Bone marrow (tissue), 2 donors: ENCODE results near the gene SNX9.

Experiments used
- DNase-seq, 2 donors: peaks; one replicate each; lab custom pipeline; 2025; lab: John Stamatoyannopoulos, UW

Gene SNX9

DNA sequence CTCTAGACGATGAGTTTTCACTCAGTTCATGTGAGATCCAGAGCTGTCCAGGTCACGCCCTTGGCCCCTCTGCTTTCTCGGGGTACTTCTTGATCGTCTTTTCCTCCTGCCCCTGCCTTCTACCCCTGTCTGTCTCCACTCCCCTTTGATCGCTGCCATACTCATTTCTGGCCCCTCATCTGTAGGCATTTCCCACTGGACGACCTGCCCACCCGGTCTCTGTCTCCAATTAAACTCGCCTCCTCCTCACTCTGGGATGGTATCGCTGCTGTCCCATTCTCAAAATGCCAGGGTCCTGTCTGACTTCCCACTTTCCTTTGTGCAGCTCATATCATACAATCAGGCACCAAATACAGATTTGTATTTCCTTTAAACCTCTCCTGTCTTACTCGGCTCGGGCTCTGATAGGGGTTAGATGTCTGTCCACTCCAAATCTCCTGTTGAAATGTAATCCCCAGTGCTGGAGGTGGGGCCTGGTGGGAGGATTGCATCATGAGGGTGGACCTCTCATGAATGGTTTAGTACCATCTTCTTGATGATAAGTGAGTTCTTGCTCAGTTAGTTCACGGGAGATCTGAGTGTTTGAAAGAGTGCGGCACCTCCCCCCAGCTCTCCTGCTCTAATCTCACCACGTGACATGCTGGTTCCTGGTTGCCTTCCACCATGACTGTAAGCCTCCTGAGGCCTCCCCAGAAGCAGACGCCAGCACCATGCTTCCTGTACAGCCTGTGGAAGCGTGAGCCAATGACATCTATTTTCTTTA, 155.2 kb downstream of the SNX9 start:
- DNase-seq: no peak

DNA sequence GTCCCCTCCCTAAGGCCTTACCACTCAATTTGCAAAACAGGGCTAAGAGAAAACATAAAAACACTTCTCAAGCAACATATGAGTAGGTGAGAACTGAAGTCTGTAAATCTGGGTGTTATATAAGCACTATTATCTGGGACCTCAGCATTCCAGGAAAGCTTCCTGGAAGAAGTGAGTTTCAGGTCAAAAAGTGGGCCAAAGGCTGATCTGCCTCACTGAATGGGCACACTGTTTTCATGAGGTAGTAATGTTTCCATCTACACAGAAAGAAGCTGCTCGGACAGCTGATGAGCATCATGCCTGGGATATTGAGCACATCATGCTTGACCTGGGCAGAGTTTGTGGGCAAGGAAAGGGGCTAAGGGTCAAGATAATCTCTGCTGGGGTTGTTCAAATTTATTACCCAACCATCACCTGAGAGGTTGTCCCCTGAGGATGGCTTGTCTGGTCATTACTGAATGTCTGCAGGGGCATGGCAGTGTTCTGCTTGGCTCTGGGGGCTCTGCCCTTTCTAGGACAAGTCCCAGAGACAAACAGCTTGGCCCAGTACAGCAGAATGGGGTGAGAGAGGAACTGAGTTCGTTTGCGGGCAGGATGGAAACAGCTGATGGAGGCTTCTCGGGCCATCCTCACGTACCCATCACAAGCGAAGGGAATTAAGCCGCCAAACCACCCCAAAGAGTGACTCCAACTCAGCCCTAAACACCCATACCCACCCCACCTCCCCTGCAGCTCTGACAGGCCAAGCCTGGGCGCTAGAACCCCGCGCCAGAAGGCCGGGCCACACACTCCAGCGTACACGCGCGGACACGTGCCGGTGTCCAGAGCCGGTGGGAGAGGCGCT, 157.5 kb downstream of the SNX9 start:
- no peak for DNase-seq

DNA sequence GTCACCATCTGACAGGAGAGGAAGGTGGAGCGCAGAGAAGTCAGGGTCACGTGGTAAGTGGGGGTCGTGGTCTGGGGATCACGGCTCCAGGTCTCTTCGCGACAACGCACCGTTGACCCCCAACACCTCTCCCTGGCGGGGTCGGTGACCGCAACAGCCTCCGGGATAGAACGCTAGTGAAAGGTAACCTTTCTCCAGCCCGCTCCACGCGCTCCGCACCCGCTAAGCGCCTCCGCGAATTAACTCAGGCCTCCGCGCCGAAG, 158.0 kb downstream of the SNX9 start:
- DNase-seq: no peak

DNA sequence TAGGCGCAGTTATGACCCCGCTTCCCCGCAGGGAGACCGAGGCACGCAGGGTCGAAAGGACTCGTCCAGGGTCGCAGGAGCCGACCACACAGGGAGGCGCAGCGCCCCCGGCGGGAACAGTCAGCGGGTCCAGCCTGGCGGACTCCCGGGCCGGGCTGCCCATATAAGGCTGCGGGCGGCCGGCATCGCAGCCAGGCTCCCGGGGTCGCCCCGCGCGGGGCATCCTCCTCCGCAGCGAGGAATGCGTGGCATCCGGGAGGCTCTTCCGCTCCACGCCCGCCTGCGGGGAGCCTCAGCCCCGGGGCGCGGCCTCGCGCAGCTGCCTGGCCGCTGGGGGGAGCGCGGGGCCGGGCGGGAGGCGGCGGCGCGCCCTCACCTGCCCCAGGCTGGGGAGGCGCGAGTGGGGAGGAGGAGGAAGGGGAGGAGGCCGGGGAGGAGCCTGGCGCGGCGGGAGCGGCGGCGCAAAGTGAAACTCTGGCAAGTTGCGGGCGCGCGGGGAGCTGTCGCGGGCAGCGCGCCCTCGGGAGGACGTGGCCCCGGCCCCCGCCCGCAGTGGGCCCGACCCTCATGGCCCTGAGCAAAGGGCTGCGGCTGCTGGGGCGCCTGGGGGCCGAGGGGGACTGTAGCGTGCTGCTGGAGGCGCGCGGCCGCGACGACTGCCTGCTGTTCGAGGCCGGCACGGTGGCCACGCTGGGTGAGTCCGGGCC, 158.5 kb downstream of the SNX9 start, which contains the start of gene SYNJ2:
SYNJ2 (plus strand) TSS at position 469 of the 707 bp plus-strand sequence; CDS start at position 568, 99 bp downstream.
- peak in 1 of 2 donors; percentile 46 for DNase-seq

DNA sequence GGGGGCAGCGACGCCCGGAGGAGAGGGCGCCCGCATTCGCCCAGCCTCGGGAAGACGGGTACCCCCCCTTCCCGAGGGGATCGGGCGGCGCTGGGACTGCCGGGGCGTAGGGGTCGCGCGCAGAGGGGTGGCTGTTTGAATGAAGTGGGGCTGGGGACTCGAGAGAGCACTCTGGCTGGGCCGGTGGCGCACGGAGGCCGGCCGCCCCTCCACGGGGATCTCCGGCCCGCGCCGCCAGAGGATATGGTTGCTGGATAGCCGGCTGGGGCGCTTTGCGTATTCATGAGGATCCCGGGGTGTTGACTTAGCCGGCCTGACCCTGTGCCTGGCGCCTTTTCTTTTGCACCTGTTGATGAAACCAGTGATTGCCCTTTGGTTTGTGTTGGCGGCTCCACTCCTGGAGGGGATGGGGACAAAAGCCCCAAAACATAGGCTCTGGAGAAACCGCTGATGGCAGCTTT, 159.1 kb downstream of the SNX9 start:
- DNase-seq: no peak

DNA sequence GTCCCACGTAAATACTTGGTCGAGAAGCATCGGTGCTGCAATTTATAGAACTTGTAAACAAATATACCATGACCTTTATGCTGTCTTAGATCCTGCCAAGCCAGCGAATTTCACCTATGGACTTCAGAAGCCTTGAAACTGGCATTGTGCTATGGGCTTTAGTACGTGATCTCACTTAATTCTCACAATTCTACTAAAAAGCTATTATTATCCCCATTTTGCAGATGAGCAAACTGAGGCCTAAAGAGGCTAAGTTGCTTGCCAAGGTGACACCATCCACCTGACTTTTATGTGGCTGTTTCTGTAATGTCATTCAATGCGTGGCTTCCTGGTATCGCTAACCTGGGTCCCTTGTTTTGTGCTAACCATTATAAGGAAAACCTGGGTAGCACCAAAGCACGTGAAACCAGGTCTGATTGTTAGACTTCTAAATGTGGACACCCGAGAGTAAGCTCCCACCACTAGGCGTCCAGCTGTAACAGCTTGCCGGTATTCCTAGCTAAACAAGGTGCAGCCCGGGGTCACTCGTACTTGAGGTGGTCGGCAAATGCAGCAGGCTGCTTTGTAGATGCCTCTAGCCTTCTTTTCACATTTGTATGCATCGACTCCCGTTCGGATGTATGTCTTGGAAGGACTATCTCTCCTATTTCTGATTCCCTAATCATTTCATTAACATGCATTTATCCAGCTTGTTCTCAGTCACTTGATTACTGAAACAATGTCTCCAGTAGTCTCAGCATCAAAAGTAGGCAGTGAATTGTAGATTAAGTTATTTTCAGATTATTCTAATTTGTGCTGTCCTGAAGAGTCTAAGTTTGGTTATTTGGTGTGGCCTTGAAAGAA, 159.7 kb downstream of the SNX9 start:
- DNase-seq: no peak

DNA sequence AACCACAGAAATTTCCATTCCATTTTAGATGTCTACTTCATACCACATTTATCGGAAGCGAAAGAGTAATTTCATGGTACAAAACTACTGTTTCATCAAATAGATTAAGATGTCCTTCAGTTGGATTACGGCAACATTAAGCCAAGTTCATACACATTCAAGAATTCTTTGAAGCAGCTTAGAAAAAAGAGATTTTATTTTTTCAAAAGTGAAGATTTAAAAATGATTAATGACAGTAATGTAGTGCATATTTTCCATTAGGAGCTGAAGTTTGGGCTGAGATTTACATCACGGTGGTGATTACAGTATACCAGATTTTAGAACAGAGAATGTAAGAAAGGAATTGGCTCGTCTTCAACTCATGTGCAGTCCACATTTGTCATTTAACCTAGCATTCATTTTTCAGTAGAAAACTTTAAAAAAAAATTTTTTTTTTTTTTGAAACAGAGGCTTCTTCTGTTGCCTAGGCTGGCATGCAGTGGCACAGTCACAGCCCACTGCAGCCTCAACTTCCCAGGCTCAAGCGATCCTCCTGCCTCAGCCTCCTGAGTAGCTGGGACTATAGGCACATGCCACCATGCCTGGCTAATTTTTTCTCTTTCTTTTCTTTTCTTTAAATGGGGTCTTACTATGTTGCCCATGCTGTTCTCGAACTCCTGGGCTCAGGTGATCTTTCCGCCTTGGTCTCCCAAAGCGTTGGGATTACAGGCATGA, 160.5 kb downstream of the SNX9 start:
- no peak for DNase-seq

DNA sequence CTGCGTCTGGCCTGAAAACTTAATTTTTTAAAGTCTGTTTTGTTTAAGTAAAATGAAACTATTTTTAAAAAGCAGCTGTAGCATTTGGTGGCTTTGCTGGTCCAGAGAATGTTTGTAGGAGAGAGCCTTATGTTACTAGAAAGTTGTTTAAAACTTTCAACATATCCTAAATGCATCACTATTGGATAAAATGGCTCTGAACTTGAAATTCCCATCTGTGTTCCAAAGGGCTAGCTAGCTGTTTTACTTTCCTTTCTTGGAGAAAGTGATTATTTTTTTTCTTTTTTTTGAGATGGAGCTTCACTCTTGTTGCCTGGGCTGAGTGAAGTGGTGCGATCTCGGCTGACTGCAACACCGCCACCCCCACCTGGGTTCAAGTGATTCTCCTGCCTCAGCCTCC, 161.1 kb downstream of the SNX9 start:
- no peak for DNase-seq

DNA sequence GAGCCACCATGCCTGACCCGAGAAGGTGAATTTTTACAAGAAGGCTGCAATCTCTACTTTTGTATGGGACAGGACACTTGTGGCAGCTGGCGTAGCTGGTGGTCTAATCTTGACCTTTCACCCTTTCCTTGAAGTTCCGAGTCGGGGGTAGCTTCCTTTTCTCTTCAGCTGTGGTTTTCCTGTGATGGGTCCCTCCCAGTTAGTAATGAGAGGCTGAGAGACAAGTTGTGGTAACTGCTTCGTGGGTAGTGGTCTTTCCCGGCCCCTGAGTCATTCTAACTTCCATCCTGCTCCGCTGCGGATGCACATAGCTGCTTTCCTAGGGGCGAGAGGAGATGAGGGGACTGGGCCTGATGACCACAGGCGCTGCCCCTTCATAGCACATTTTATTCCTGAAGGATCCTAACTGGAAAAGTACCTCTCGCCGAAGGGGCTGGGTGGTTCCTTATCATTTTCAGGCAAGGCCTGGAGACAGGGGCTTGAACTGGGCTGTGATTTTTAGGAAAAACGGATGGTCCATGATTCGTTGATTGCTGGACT, 161.7 kb downstream of the SNX9 start:
- peak in 1 of 2 donors; percentile 42 for DNase-seq

DNA sequence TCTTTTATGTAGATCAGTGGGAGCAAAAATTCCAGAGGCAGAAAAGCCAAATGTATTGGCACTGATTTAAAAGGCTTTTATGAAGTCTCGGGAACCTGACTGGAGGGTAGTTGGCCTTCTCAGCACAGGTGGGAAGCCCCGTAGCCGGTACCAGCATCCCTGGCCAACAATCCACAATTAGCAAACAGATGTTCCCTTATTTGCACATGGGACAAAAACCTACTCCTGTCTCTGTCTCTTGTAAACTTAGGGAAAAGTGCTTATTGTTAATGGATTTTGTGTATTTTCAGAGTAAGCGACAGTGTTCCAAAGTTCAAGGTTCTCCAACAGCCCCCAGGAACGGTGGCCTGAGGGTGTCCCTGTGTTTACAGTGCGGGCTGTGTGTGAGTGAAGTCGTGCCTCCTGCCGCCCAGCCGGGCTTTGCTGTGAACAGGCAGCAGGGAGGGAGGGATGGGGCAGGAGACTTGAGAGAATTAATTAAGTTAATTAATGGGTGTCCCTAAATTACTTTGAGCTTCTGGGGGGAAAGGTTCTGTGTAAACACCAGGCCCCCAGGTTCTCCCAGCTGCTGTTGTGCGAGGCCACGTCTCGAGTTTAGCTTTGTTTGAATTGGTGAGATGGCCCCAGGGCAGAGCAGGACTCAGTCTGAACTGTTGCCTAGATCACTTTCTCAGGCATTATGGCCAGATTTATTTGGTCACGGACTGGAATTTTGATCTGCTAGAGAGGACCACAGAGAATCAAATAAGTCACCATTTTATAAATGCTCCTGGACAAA, 162.5 kb downstream of the SNX9 start:
- DNase-seq: no peak

DNA sequence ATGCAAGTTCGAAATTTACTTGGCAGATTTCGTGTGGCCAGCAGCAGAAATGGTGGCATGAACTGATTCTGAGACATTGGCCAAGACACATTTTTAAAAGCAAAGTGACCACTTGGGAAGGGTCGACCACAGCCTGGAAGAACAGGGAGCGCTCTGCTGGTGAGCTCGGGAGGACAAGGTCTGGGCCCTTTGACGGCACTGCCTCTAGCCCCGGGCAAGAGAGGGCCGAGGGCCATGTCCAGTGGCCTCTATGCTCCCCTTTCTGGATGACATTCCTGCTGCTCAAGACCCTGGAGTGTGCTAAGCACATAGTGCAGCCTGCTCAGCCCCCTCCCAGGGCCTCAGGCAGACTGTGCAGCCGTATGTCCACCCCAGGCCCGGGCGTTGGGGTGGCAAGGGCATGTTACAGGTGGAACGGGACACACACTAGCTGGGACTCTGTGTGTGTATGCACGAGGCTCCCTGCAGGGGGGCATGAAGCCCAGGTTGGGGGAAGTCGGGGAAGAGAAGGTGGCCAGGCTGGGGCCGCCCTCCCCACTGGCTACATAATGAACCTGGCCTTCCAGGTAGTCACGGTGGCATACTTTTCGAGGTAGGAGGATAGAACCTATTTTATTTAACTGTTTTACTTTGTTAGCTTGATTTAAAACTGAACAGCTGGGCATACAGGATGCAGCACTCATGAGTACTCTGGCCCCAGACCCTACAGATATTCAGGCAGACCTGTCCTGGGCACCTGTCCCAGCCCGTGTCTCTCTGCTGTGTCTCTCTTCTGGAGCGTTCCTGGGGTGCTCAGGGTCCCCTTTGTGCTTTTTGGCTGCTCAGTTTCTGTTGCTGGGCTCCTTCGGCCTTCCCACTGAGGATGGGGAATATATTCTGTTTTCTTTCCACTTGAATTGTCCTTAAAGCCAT, 165.0 kb downstream of the SNX9 start:
- DNase-seq: no peak

DNA sequence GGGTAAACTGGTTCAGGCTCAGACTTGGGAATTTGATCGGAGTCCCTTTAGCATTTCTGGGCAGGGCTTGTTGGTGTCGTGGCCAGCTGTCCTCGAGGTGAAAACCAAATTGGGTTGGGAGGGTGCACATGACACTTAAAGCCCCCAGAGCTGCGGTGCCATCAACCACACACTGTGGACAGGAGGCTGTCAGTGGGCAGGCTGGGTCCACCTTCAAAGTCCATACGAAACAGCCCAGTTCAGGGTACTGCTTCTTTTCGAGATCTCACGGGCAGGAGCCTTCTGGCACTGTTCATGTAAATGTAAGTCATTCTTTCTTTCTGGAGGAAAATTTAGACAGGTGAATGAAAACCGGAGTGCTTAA, 165.6 kb downstream of the SNX9 start:
- no peak for DNase-seq

DNA sequence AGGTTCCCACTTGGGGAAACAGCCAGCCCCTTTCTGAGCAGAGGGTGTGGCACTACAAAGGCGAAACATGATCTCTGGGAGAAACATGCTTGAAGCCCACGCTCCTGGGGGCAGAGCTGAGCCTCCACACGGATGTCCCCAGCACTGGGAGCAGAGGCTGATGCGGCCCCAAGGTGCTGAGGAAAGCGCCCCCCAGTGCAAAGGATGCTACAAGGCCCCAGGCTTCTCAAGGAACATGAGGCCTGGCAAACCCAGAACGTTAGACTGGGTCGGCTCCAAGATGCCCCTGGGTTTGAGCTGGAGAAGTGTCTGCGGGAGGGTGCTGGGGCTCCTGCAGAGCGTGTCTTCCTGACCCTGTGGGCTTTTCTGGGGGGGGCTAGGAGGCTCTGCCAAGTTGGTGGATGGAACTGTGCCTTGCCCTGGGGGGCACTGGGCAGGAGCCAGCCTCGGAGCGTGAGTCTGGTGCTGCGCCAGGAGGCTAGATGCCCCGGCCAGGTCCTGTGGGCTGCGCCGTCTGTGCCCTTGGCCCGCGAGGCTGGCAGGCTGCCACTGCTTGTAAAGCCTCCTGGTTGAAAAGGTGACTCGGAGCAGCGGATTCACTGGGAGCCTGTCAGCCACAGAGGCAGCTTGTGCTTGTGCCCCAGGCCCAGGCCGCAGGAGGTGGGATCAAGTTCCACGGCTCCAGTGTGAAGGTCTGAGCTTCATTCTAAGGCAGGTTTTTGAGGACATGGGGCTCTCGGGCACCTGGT, 166.7 kb downstream of the SNX9 start:
- no peak for DNase-seq

DNA sequence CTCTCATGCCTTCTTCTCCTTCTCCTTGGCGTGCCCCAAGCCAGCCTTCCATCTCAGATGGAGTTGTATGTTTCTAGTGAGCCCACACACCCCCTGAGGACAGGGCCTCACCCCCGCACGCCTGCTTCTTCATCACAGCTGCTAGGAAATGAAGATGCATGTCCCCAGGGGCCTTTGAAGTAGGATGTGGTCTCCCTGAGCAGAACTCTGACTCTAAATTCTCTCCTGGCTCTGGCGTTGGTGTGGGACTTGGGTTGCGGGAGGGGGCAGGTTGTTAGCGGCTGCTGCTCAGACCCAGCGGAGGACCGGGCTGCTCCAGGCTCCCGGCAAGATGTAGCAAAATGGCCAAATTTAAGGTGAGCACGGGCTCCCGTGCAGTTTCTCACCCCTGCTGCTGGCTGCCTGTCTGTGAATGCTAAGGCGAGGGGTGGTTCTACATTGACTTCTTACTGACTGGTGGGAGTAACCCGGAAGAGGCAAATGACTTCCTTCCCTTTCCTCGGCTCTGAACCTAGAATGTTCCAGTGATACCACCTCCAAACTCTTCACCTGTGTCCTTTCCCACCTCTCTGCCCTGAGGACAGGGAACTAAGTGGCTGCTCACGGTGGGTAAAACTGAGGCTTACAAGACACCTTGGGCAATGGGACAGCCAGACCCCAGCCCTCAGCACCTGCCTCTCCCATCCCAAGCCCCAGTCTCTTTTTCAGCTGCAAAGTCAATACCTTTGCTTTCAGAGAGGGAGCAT, 167.4 kb downstream of the SNX9 start:
- peak in 1 of 2 donors; percentile 21 for DNase-seq

DNA sequence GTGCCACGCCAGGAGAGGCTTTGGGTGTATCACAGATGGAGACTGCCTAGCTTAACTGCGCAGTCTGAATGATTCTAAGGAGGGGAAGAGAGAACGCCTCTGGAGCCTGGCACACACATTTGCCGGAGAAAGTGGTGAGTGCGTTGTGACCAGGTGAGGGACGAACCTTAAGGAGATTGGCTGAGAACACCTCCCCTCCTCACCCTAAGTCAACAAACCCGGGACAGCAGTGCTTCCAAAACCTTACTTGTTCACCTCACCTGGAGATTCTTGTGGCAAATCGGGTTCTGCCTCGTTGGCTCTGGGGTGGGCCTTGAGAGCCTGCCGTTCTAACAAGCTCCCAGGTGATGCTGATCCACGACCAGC, 168.0 kb downstream of the SNX9 start:
- no peak for DNase-seq

DNA sequence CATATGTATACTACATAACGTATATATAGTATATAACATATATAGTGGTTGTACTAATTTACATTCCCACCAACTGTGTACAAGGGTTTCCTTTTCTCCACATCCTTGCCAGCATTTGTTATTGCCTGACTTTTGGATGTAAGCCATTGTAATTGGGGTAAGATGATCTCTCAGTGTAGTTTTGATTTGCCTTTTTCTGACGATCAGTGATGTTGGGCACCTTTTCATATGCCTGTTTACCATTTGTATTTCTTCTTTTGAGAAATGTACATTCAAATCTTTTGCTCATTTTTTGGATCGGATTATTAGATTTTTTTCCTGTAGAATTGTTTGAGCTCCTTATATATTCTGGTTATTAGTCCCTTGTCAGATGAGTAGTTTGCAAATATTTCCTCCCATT, 170.0 kb downstream of the SNX9 start:
- no peak for DNase-seq

DNA sequence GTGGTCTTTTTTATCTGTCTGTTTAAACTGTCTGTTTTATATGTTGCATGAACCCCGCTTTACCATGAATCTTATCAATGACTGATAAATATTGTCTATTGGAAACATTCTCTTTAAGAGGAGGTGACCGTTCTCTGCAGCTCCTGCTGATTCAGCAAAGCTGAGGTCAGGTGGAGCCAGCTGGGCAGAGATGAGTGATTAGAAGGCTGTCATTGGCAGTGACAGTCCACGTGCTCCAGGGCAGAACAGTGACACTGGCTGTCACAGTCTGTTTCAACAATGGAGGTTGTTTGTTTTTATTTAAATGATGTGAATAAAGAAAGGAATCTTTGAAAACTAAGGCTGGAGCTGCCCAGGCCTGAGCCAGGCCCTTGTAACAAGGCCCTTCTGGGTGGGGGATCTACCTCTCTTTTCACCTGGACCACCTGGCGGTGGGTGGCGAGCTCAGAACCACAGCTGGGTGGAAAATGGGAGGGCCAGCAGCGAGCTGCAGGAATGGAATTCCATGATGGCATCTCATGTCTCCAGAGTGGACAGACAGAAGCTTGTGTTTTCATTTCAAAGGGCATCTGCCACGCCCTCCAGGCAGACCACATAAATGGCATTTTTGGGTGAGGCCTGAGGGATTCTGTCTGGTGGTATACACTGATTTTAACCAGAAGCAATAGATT, 171.2 kb downstream of the SNX9 start:
- DNase-seq: no peak
